ENCODE data around the gene MRRF.
"Not testable (repeated sequence)": the region's sequence is repeated elsewhere in the genome, so short reads cannot be mapped to it uniquely, and the experiment has no call there.

MRRF gene

DNA sequence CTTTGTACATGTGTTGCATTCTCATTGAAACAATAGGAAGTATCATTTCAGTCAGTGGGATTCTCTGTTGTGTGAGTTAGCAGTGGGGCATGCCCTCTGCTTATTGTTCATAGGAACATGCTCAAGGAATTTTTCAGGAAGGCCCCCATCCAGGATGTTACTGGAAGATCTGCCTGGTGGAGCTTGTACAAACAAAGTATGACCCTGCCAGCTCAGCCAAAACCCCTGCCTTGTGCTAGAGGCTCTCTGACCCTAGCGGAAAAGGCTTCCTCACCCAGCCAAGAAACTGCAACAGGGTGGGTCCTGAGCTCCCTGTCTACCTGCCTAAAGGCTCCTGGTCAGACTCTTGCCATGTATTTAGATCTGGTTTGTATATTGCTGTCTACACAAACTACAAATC, 43.2 kb downstream of the MRRF start:
- Histone ChIP-seq H3K36me3 (ENCODE audit: control insufficient read depth, insufficient read depth, low read length) (peaks cover 30% of the 10 kb centered on the region), H3K9me3 (ENCODE audit: control insufficient read depth, low read length) (no peaks in the 10 kb centered on the region), H3K4me3 (ENCODE audit: insufficient read depth, low read depth, low read length, poor library complexity, severe bottlenecking) (no peak overlapping the region), H3K27me3 (replicated peaks; ENCODE audit: control insufficient read depth, insufficient read depth, low read length, poor library complexity, severe bottlenecking) (no peaks in the 10 kb centered on the region), H3K4me1 (ENCODE audit: control insufficient read depth, insufficient read depth, low read length, poor library complexity, severe bottlenecking) (no peaks in the 10 kb centered on the region), H3K27ac (ENCODE audit: insufficient read depth, low read length, poor library complexity, severe bottlenecking) (no peak overlapping the region)
- no peak for DNase-seq

DNA sequence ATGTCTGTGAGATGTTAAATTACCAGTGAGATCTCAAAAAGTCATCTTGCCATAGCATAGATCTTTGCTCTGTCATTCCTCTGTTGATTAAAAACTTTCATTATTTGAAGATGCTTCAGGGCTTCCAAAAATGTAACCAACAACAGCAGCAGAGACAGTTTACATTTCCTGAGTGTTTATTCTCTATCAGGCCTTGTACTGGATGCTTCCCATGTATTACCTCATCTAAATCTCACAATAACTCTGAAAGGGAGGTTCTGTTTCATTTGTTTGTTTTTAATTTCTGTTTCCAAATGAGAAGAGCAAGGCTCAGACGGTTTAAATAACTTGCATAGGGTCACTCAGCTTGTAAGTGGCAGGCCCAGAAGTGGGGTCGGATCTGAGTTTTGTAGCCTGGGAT, 45.2 kb downstream of the MRRF start:
- DNase-seq: no peak
- Histone ChIP-seq H3K27ac (ENCODE audit: insufficient read depth, low read length, poor library complexity, severe bottlenecking) (no peak overlapping the region), H3K9me3 (ENCODE audit: control insufficient read depth, low read length) (no peaks in the 10 kb centered on the region), H3K27me3 (replicated peaks; ENCODE audit: control insufficient read depth, insufficient read depth, low read length, poor library complexity, severe bottlenecking) (no peaks in the 10 kb centered on the region), H3K4me3 (ENCODE audit: insufficient read depth, low read depth, low read length, poor library complexity, severe bottlenecking) (no peak overlapping the region), H3K36me3 (ENCODE audit: control insufficient read depth, insufficient read depth, low read length) (peaks cover 36% of the 10 kb centered on the region), H3K4me1 (ENCODE audit: control insufficient read depth, insufficient read depth, low read length, poor library complexity, severe bottlenecking) (no peaks in the 10 kb centered on the region)

DNA sequence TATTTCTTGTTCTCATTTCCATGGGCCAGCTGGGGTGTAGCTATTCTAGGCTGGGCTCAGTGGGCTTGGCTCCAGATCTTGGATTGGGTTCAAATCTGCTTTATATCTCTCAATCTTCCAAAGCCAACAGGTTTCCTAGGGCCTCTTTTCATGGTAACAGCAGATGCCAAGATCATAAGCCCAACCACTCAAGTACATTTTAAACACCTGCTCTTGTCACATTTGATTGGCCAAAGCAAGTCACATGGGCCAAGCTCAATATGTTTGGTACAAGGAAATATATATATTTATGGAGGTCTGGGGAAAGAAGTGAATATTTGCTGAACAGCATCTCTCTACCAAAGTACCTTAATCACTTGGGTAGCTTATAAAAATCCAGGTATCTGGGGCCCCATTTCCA, 49.5 kb downstream of the MRRF start:
- Histone ChIP-seq H3K4me3 (ENCODE audit: insufficient read depth, low read depth, low read length, poor library complexity, severe bottlenecking) (no peak overlapping the region), H3K27me3 (replicated peaks; ENCODE audit: control insufficient read depth, insufficient read depth, low read length, poor library complexity, severe bottlenecking) (no peaks in the 10 kb centered on the region), H3K27ac (ENCODE audit: insufficient read depth, low read length, poor library complexity, severe bottlenecking) (no peak overlapping the region), H3K4me1 (ENCODE audit: control insufficient read depth, insufficient read depth, low read length, poor library complexity, severe bottlenecking) (no peaks in the 10 kb centered on the region), H3K9me3 (ENCODE audit: control insufficient read depth, low read length) (no peaks in the 10 kb centered on the region), H3K36me3 (ENCODE audit: control insufficient read depth, insufficient read depth, low read length) (peaks cover 41% of the 10 kb centered on the region)
- DNase-seq: no peak

DNA sequence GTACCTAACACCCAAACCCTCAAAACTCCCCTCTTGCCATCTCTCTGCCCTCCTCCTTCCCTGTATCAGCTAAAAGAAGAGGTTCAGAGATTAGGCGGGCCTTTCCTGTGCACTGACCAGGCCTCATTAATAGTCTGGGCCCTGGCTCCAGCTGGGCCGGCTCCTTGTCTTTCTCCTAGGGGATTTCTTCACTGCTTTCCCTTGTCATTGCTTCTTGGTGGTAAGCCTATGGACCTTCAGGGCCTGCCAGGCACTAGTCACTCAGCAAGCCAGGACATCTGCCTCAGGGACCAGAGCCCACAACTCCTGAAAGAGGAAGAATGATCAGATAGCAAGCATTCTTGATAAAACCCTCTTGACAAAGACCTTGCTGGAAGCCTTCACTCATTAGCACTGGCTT, 50.9 kb downstream of the MRRF start:
- no peak overlapping the region for H3K4me3 ChIP-seq (ENCODE audit: insufficient read depth, low read depth, low read length, poor library complexity, severe bottlenecking)
- no peaks in the 10 kb centered on the region for H3K9me3 ChIP-seq (ENCODE audit: control insufficient read depth, low read length)
- H3K27ac ChIP-seq (ENCODE audit: insufficient read depth, low read length, poor library complexity, severe bottlenecking): no peak overlapping the region
- peaks cover 41% of the 10 kb centered on the region for H3K36me3 ChIP-seq (ENCODE audit: control insufficient read depth, insufficient read depth, low read length)
- H3K4me1 ChIP-seq (ENCODE audit: control insufficient read depth, insufficient read depth, low read length, poor library complexity, severe bottlenecking): no peaks in the 10 kb centered on the region
- no peak for DNase-seq
- H3K27me3 ChIP-seq (replicated peaks; ENCODE audit: control insufficient read depth, insufficient read depth, low read length, poor library complexity, severe bottlenecking): no peaks in the 10 kb centered on the region

DNA sequence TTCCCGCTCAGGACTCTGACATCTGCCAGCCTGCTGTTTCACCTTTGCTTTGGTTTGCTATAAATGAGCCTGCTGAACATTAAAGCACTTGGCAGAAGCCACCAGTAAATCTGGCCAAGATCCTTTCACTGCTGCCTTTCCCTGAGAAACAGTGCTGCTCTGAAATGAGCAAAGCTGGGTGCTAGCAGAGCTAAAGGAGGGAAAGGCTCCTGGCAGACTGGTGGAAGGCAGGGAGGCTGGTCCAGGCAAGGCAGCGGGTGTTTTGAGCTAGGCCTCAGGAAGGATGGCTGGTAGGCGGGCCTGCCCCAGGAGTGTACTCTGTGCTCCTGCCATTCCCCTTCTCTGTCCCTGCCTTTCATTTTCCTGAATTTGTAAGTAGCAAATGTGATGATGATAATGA, 53.6 kb downstream of the MRRF start:
- H3K36me3 ChIP-seq (ENCODE audit: control insufficient read depth, insufficient read depth, low read length): peaks cover 26% of the 10 kb centered on the region
- H3K4me1 ChIP-seq (ENCODE audit: control insufficient read depth, insufficient read depth, low read length, poor library complexity, severe bottlenecking): no peaks in the 10 kb centered on the region
- no peak for DNase-seq
- no peaks in the 10 kb centered on the region for H3K27me3 ChIP-seq (replicated peaks; ENCODE audit: control insufficient read depth, insufficient read depth, low read length, poor library complexity, severe bottlenecking)
- H3K27ac ChIP-seq (ENCODE audit: insufficient read depth, low read length, poor library complexity, severe bottlenecking): no peak overlapping the region
- H3K9me3 ChIP-seq (ENCODE audit: control insufficient read depth, low read length): no peaks in the 10 kb centered on the region
- no peak overlapping the region for H3K4me3 ChIP-seq (ENCODE audit: insufficient read depth, low read depth, low read length, poor library complexity, severe bottlenecking)

DNA sequence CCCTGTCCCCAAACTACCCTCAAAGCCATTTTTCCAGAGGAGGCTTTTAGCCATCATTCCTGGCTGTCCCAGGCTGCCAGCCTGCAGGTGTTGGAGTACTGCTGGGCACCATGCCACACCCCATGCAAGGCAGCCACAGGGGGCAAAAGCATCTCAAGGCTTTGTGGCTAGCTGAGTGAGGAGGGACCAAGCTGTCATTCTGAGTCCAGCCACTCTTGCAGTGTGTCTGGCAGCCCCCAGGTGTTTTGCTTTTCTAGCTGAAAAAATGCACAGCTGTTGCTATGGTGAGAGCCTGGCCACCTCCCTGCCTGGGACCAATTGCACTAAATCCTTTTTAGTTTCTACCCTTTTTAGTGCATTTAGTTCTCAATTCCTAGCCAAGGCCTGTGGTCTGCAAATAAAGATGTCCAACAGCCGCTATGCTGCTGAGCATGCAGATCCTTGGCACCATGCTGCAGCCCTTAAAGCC, 55.8 kb downstream of the MRRF start:
- H3K36me3 ChIP-seq (ENCODE audit: control insufficient read depth, insufficient read depth, low read length): peaks cover 16% of the 10 kb centered on the region
- H3K4me1 ChIP-seq (ENCODE audit: control insufficient read depth, insufficient read depth, low read length, poor library complexity, severe bottlenecking): no peaks in the 10 kb centered on the region
- no peak for DNase-seq
- H3K4me3 ChIP-seq (ENCODE audit: insufficient read depth, low read depth, low read length, poor library complexity, severe bottlenecking): no peak overlapping the region
- no peak overlapping the region for H3K27ac ChIP-seq (ENCODE audit: insufficient read depth, low read length, poor library complexity, severe bottlenecking)
- H3K27me3 ChIP-seq (replicated peaks; ENCODE audit: control insufficient read depth, insufficient read depth, low read length, poor library complexity, severe bottlenecking): no peaks in the 10 kb centered on the region
- no peaks in the 10 kb centered on the region for H3K9me3 ChIP-seq (ENCODE audit: control insufficient read depth, low read length)

DNA sequence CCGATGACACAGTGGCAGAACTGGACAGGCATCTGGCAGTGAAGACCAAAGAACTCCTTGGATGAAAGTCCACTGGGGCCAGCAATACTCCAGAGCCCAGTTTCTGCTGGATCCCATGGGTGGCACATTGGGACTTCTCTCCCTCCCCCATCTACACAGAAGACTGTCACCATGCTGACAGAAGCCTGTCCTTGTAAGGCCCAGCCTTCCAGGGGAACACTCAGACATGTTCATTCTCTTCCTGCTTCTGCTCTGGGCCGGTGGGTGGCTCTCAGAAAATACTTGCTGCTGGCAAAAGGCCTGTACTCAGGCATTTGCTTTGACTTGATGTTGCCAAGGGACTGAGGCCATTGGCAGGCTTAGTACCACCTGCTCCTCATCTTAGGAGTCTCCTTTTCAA, 57.9 kb downstream of the MRRF start:
- H3K4me3 ChIP-seq (ENCODE audit: insufficient read depth, low read depth, low read length, poor library complexity, severe bottlenecking): no peak overlapping the region
- no peaks in the 10 kb centered on the region for H3K4me1 ChIP-seq (ENCODE audit: control insufficient read depth, insufficient read depth, low read length, poor library complexity, severe bottlenecking)
- H3K36me3 ChIP-seq (ENCODE audit: control insufficient read depth, insufficient read depth, low read length): peaks cover 13% of the 10 kb centered on the region
- H3K9me3 ChIP-seq (ENCODE audit: control insufficient read depth, low read length): no peaks in the 10 kb centered on the region
- no peaks in the 10 kb centered on the region for H3K27me3 ChIP-seq (replicated peaks; ENCODE audit: control insufficient read depth, insufficient read depth, low read length, poor library complexity, severe bottlenecking)
- no peak overlapping the region for H3K27ac ChIP-seq (ENCODE audit: insufficient read depth, low read length, poor library complexity, severe bottlenecking)
- no peak for DNase-seq

DNA sequence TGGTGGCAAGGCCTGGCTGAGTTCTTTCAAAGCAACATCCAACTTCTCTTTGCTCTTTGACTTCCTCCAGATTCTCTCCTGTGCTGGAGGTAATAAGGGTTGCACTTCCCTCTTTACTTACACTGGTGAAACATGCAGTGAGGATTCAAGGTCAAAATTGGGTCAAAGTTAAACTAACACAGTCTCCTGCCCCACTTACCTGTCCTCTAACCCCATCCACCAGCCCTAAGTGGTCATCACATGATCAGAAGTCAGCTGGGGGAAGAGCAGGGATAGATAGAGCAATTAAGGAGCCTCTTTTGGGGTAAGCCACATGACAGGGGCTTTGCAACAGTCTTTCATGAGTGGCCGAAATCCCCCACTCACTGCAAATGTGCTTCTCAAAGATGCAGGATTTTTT, 60.0 kb downstream of the MRRF start:
- H3K9me3 ChIP-seq (ENCODE audit: control insufficient read depth, low read length); H3K27me3 ChIP-seq (replicated peaks; ENCODE audit: control insufficient read depth, insufficient read depth, low read length, poor library complexity, severe bottlenecking); DNase-seq; H3K4me3 ChIP-seq (ENCODE audit: insufficient read depth, low read depth, low read length, poor library complexity, severe bottlenecking); H3K4me1 ChIP-seq (ENCODE audit: control insufficient read depth, insufficient read depth, low read length, poor library complexity, severe bottlenecking); H3K27ac ChIP-seq (ENCODE audit: insufficient read depth, low read length, poor library complexity, severe bottlenecking): not testable (repeated sequence)
- H3K36me3 ChIP-seq (ENCODE audit: control insufficient read depth, insufficient read depth, low read length): peaks cover 13% of the 10 kb centered on the region

DNA sequence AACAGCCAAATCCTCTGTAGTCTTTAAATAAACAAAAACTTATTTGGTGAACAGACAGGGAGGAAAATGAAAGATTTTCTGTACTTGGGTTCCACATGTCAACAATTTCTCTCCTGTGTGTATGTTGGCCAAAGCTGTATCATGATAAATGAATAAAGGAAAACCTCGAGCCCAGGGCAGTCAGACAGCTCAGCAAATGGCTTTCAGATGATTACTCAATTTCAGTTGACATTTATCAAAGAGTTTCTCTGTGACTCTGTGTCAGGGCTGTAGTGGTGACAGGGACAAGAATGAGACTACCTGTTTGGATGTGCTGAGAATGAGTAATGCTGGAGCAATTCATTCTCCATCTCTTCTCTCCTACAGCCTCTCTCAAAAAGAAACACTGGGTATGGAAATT, 60.4 kb downstream of the MRRF start:
- peaks cover 13% of the 10 kb centered on the region for H3K36me3 ChIP-seq (ENCODE audit: control insufficient read depth, insufficient read depth, low read length)
- no peak overlapping the region for H3K4me3 ChIP-seq (ENCODE audit: insufficient read depth, low read depth, low read length, poor library complexity, severe bottlenecking)
- H3K27me3 ChIP-seq (replicated peaks; ENCODE audit: control insufficient read depth, insufficient read depth, low read length, poor library complexity, severe bottlenecking): no peaks in the 10 kb centered on the region
- H3K4me1 ChIP-seq (ENCODE audit: control insufficient read depth, insufficient read depth, low read length, poor library complexity, severe bottlenecking): no peaks in the 10 kb centered on the region
- H3K27ac ChIP-seq (ENCODE audit: insufficient read depth, low read length, poor library complexity, severe bottlenecking): no peak overlapping the region
- no peaks in the 10 kb centered on the region for H3K9me3 ChIP-seq (ENCODE audit: control insufficient read depth, low read length)
- no peak for DNase-seq

DNA sequence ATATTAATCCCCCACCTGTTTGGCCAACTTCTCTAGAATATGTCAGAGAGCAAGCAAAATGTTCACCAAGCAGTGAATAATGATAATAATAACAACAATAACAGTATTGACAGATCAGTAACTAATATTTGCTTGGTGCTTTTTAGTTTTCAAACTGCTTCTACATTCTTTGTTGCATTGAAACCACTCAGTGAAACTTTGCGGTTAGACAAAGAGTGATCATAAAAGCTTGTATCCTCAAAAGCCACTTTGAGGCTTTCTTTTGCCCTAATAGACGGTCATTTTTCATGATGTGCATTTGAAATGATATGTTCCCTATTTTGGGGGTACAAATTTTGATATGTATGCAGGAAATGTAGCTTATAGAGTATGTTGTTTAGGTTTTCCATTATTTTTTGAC, 62.5 kb downstream of the MRRF start:
- Histone ChIP-seq H3K4me1 (ENCODE audit: control insufficient read depth, insufficient read depth, low read length, poor library complexity, severe bottlenecking) (no peaks in the 10 kb centered on the region), H3K36me3 (ENCODE audit: control insufficient read depth, insufficient read depth, low read length) (peaks cover 13% of the 10 kb centered on the region), H3K27ac (ENCODE audit: insufficient read depth, low read length, poor library complexity, severe bottlenecking) (no peak overlapping the region), H3K4me3 (ENCODE audit: insufficient read depth, low read depth, low read length, poor library complexity, severe bottlenecking) (no peak overlapping the region), H3K27me3 (replicated peaks; ENCODE audit: control insufficient read depth, insufficient read depth, low read length, poor library complexity, severe bottlenecking) (no peaks in the 10 kb centered on the region), H3K9me3 (ENCODE audit: control insufficient read depth, low read length) (no peaks in the 10 kb centered on the region)
- DNase-seq: no peak

DNA sequence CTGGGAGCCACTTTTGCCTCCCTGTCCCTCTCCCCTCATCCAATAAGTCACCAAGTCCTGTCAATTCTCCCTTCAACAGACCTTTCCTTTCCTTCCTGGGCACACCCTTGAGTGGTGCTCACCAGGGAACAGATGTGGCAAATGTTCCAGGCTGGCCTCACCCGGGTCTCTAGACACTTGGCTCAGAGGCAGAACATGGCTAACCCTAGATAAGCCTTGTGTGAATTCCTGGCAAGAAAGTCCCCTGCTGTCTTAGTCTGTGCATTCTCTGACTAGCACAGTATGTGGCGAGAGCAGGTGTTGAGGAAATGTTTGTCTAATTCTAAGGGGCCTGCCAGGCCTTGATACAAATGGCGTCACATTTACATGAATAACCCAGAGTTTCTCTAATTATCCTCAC, 64.9 kb downstream of the MRRF start:
- no peaks in the 10 kb centered on the region for H3K36me3 ChIP-seq (ENCODE audit: control insufficient read depth, insufficient read depth, low read length)
- no peaks in the 10 kb centered on the region for H3K4me1 ChIP-seq (ENCODE audit: control insufficient read depth, insufficient read depth, low read length, poor library complexity, severe bottlenecking)
- H3K27me3 ChIP-seq (replicated peaks; ENCODE audit: control insufficient read depth, insufficient read depth, low read length, poor library complexity, severe bottlenecking): no peaks in the 10 kb centered on the region
- no peak for DNase-seq
- no peaks in the 10 kb centered on the region for H3K9me3 ChIP-seq (ENCODE audit: control insufficient read depth, low read length)
- H3K27ac ChIP-seq (ENCODE audit: insufficient read depth, low read length, poor library complexity, severe bottlenecking): no peak overlapping the region
- H3K4me3 ChIP-seq (ENCODE audit: insufficient read depth, low read depth, low read length, poor library complexity, severe bottlenecking): no peak overlapping the region
